Mesenchymal stem cell (in vitro differentiated cells and primary cell): ENCODE data around the gene XAF1.

Experiments used
- DNase-seq: peaks from one replicate; pipeline ENCODE4 v3.0.0-alpha.2; 2013
- H2AFZ ChIP-seq: one replicate; pipeline ENCODE4 v1.6.1; 2013; ENCODE audit warnings: low read depth, mild to moderate bottlenecking, control low read depth, inconsistent platforms, low read length, moderate library complexity
- H2AK5ac ChIP-seq: 2 replicates; pipeline ENCODE4 v1.6.1; 2013; ENCODE audit warnings: low read length, moderate library complexity, mild to moderate bottlenecking, inconsistent platforms; ENCODE audit not compliant: severe bottlenecking
- H2BK120ac ChIP-seq: one replicate; pipeline ENCODE4 v1.6.1; 2013; ENCODE audit warnings: low read depth, mild to moderate bottlenecking, inconsistent platforms, low read length, moderate library complexity
- H2BK12ac ChIP-seq, 2 experiments: one replicate each; pipeline ENCODE4 v1.6.1; 2013; ENCODE audit warnings: inconsistent platforms in 2 of 2, low read length in 2 of 2, mild to moderate bottlenecking in 2 of 2, moderate library complexity in 2 of 2, control low read depth in 1 of 2
- H2BK15ac ChIP-seq: one replicate; pipeline ENCODE4 v1.6.1; 2013; ENCODE audit warnings: mild to moderate bottlenecking, low read depth, inconsistent platforms; ENCODE audit not compliant: poor library complexity, severe bottlenecking
- H2BK5ac ChIP-seq: 2 replicates; pipeline ENCODE4 v1.6.1; 2013; ENCODE audit warnings: low read depth, mild to moderate bottlenecking, low read length, control low read depth, inconsistent platforms; ENCODE audit not compliant: poor library complexity, severe bottlenecking
- H3K14ac ChIP-seq, 2 experiments: one replicate each; pipeline ENCODE4 v1.6.1; 2013; ENCODE audit warnings: inconsistent platforms in 2 of 2, low read length in 2 of 2, control low read depth in 1 of 2, mild to moderate bottlenecking in 1 of 2, moderate library complexity in 1 of 2
- H3K18ac ChIP-seq, 2 experiments: one replicate each; pipeline ENCODE4 v1.6.1; 2013; ENCODE audit warnings: inconsistent platforms in 2 of 2, low read length in 2 of 2, control low read depth in 1 of 2, low read depth in 1 of 2, mild to moderate bottlenecking in 1 of 2
- H3K23ac ChIP-seq, 2 experiments: one replicate each; pipeline ENCODE4 v1.6.1; 2013; ENCODE audit warnings: inconsistent platforms in 2 of 2, low read length in 2 of 2, mild to moderate bottlenecking in 2 of 2, moderate library complexity in 2 of 2, control low read depth in 1 of 2
- H3K27ac ChIP-seq: 2 replicates; pipeline ENCODE4 v1.5.1; 2013; ENCODE audit warnings: mild to moderate bottlenecking, moderate library complexity, low read length, control low read depth, inconsistent platforms; ENCODE audit not compliant: poor library complexity, severe bottlenecking
- H3K27me3 ChIP-seq, 2 experiments: 2 replicates each; pipeline versions ENCODE4 v1.6.1 to v1.7.0; 2013; ENCODE audit warnings: low read length in 2 of 2, mild to moderate bottlenecking in 2 of 2, moderate library complexity in 2 of 2, control low read depth in 1 of 2, inconsistent platforms in 1 of 2; ENCODE audit not compliant: control insufficient read depth in 1 of 2, insufficient read depth in 1 of 2
- H3K36me3 ChIP-seq, 2 experiments: 2 replicates each; pipeline versions ENCODE4 v1.6.1 to v1.7.0; 2013; ENCODE audit warnings: low read length in 2 of 2, control low read depth in 1 of 2, inconsistent platforms in 1 of 2, low read depth in 1 of 2, mild to moderate bottlenecking in 1 of 2; ENCODE audit not compliant: insufficient read depth in 2 of 2, control insufficient read depth in 1 of 2
- H3K4ac ChIP-seq, 2 experiments: one replicate each; pipeline ENCODE4 v1.6.1; 2013; ENCODE audit warnings: inconsistent platforms in 2 of 2, low read length in 2 of 2, mild to moderate bottlenecking in 2 of 2, moderate library complexity in 2 of 2, control low read depth in 1 of 2, low read depth in 1 of 2
- H3K4me1 ChIP-seq: 2 replicates; pipeline ENCODE4 v1.6.1; 2013; ENCODE audit warnings: low read depth, low read length, control low read depth; ENCODE audit not compliant: control insufficient read depth, insufficient read depth
- H3K4me2 ChIP-seq: 2 replicates; pipeline ENCODE4 v1.6.1; 2013; ENCODE audit warnings: low read length, mild to moderate bottlenecking, inconsistent platforms; ENCODE audit not compliant: poor library complexity, severe bottlenecking
- H3K4me3 ChIP-seq, 2 experiments: 2 replicates each; pipeline versions ENCODE4 v1.5.1 to v1.7.0; 2013; ENCODE audit warnings: low read length in 2 of 2, mild to moderate bottlenecking in 2 of 2, control low read depth in 1 of 2, low read depth in 1 of 2; ENCODE audit not compliant: insufficient read depth in 1 of 2
- H3K79me1 ChIP-seq: replicated peaks from 2 replicates; pipeline ENCODE4 v1.6.1; 2013; ENCODE audit warnings: mild to moderate bottlenecking, control low read depth, low read length, inconsistent platforms; ENCODE audit not compliant: poor library complexity, severe bottlenecking
- H3K9ac ChIP-seq: 2 replicates; pipeline ENCODE4 v1.7.0; 2013; ENCODE audit warnings: mild to moderate bottlenecking, low read length, moderate library complexity
- H3K9me3 ChIP-seq: 2 replicates; pipeline ENCODE4 v1.7.0; 2013; ENCODE audit warnings: mild to moderate bottlenecking, low read length; ENCODE audit not compliant: control insufficient read depth
- H4K8ac ChIP-seq: one replicate; pipeline ENCODE4 v1.6.1; 2013; ENCODE audit warnings: inconsistent platforms, mild to moderate bottlenecking, low read length, moderate library complexity
- H4K91ac ChIP-seq: one replicate; pipeline ENCODE4 v1.6.1; 2013; ENCODE audit warnings: mild to moderate bottlenecking, low read length, inconsistent platforms
- WGBS: methylation state at CpG from one replicate; pipeline ENCODE4 v1.1.7; 2013; ENCODE audit warnings: mixed read lengths; 5-methylcytosine and 5-hydroxymethylcytosine counted together

Gene XAF1

DNA sequence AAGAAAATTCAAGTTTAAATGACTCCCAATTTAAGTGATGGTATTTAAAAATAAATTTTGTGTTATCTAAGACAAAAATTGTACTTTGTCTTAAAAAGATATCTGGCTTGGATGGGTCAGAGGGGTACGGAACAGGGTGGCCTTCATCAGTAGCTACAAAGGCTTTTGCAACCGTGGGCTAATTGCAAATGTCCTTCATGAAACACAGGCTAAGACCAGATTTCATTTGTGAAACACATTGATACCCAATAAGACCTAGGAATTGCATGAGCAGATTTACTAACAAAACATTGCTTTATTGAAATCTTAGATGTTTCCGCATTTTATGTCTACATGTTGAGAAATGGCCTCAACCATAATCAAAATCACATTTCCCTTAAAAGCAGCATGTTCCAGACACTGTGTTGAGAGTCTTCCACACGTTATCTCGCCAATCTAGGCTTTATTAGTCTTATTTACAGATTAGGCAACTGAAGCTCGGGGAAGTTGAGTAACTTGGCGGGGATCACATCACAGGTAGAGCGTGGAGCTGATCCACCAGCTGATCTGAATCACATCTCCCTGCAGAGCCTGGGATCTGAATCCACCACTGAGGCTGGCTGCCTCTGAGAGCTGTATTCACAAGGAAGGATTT lies 42.0 kb downstream of the XAF1 start:
- WGBS, result 81% methylated on average over 8 of the region's 8 CpGs

DNA sequence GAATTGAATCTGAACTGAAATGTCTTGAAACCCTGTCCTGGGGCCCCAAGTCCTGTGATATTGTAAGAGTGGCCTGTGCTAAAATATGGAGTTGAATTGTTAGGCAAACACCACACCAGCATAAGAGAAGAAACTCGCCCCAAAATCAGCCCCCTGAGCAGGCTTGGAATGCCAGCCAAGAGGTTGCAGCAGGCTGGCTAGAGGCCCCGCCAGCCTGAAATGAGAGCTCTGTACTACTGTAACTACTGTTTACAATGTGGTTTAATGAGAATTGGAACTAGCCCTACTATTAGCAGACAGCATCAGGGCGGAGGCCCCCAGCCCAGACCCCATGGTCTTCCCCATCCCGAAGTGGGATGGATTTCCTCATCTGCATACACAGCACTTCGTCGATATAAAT lies 43.9 kb downstream of the XAF1 start:
- no peak overlapping the region for H3K23ac ChIP-seq
- H2BK5ac ChIP-seq, result no peak overlapping the region
- no peak overlapping the region for H3K4ac ChIP-seq
- H3K79me1 ChIP-seq, result no peaks in the 10 kb centered on the region
- no peaks in the 10 kb centered on the region for H3K36me3 ChIP-seq
- no peak overlapping the region for H4K91ac ChIP-seq
- DNase-seq, result no peak
- 72% methylated on average over 4 of the region's 6 CpGs for WGBS
- H3K4me1 ChIP-seq, result no peaks in the 10 kb centered on the region
- no peak overlapping the region for H4K8ac ChIP-seq
- peaks cover 0 to 31% of the 10 kb centered on the region in 2 experiments for H3K27me3 ChIP-seq
- no peak overlapping the region for H2BK120ac ChIP-seq
- no peak overlapping the region for H2BK12ac ChIP-seq
- H2BK15ac ChIP-seq, result no peak overlapping the region
- H2AK5ac ChIP-seq, result no peak overlapping the region
- H3K9me3 ChIP-seq, result no peaks in the 10 kb centered on the region
- no peak overlapping the region for H3K4me2 ChIP-seq
- H3K27ac ChIP-seq, result no peak overlapping the region
- H3K9ac ChIP-seq, result no peak overlapping the region
- no peak overlapping the region for H3K4me3 ChIP-seq
- H2AFZ ChIP-seq, result no peak overlapping the region
- no peak overlapping the region for H3K14ac ChIP-seq
- no peak overlapping the region for H3K18ac ChIP-seq

More for the DNA sequence above, 42.0 kb downstream of the XAF1 start:
- Histone ChIP-seq H3K4ac (no peak overlapping the region), H2AFZ (no peak overlapping the region), H2BK12ac (no peak overlapping the region), H2AK5ac (no peak overlapping the region), H2BK120ac (no peak overlapping the region), H4K8ac (no peak overlapping the region), H4K91ac (no peak overlapping the region), H3K4me2 (no peak overlapping the region), H3K4me1 (no peaks in the 10 kb centered on the region), H3K9ac (no peak overlapping the region), H3K79me1 (no peaks in the 10 kb centered on the region), H3K36me3 (no peaks in the 10 kb centered on the region), H3K27me3 (peaks cover 0 to 35% of the 10 kb centered on the region in 2 experiments), H2BK5ac (no peak overlapping the region), H3K18ac (no peak overlapping the region), H3K4me3 (no peak overlapping the region), H3K27ac (no peak overlapping the region), H3K14ac (no peak overlapping the region), H3K23ac (no peak overlapping the region), H3K9me3 (no peaks in the 10 kb centered on the region), H2BK15ac (no peak overlapping the region)
- no peak for DNase-seq

- no peaks in the 10 kb centered on the region for H3K79me1 ChIP-seq
- H3K4ac ChIP-seq, result no peak overlapping the region
- H4K8ac ChIP-seq, result no peak overlapping the region
- H2AFZ ChIP-seq, result no peak overlapping the region
- no peak overlapping the region for H3K4me3 ChIP-seq
- no peak overlapping the region for H4K91ac ChIP-seq
- H3K4me2 ChIP-seq, result no peak overlapping the region
- H3K14ac ChIP-seq, result no peak overlapping the region
- no peak overlapping the region for H2BK12ac ChIP-seq
- H2BK120ac ChIP-seq, result no peak overlapping the region
- no peaks in the 10 kb centered on the region for H3K9me3 ChIP-seq
- H3K27ac ChIP-seq, result no peak overlapping the region
- H2BK15ac ChIP-seq, result no peak overlapping the region
- no peak overlapping the region for H2AK5ac ChIP-seq
- no peak overlapping the region for H2BK5ac ChIP-seq
- no peak for DNase-seq
- no peak overlapping the region for H3K9ac ChIP-seq
- 78% methylated on average over 13 of the region's 13 CpGs for WGBS
- peaks cover 0 to 31% of the 10 kb centered on the region in 2 experiments for H3K27me3 ChIP-seq
- H3K18ac ChIP-seq, result no peak overlapping the region
- H3K36me3 ChIP-seq, result no peaks in the 10 kb centered on the region
- H3K23ac ChIP-seq, result no peak overlapping the region
- H3K4me1 ChIP-seq, result no peaks in the 10 kb centered on the region
Observed at GRCh38 chr17:6800422-6801027, 44.7 kb downstream of the XAF1 start.

GRCh38 chr17:6811510-6811909 lies 55.7 kb downstream of the XAF1 start:
- DNase-seq, result no peak
- Histone ChIP-seq H4K91ac (no peak overlapping the region), H3K9me3 (no peaks in the 10 kb centered on the region), H3K36me3 (no peaks in the 10 kb centered on the region), H2AFZ (no peak overlapping the region), H3K9ac (no peak overlapping the region), H3K4ac (no peak overlapping the region), H3K4me3 (no peak overlapping the region), H3K23ac (no peak overlapping the region), H3K79me1 (no peaks in the 10 kb centered on the region), H4K8ac (no peak overlapping the region), H2BK5ac (no peak overlapping the region), H3K4me1 (no peaks in the 10 kb centered on the region), H2AK5ac (no peak overlapping the region), H2BK12ac (no peak overlapping the region), H3K27ac (no peak overlapping the region), H3K14ac (no peak overlapping the region), H2BK120ac (no peak overlapping the region), H3K27me3 (peaks cover 0 to 41% of the 10 kb centered on the region in 2 experiments), H2BK15ac (no peak overlapping the region), H3K4me2 (no peak overlapping the region), H3K18ac (no peak overlapping the region)
- WGBS, result 90% methylated on average over 7 of the region's 9 CpGs
